K562 (cell line): Measurements from ENCODE around the gene HHIPL1. TPM values are rescaled to one million over a fixed set of nuclear protein-coding genes. Genes with fewer than 3 reads are reported as not detected.

Experiments used
- ATAC-seq: fragments of 200-7000 bp; cut with Tn5 transposase; 3 replicates; pipeline ENCODE4 v1.9.1; 2020; ENCODE audit warnings: moderate library complexity
- BruUV-seq: library from RNA; stranded (reverse); fragments of 400-500 nt; replicated peaks from 2 replicates; lab custom pipeline; 2021; lab: Mats Ljungman, UMichigan
- CTCF ChIA-PET: fragments of 300-600 bp; formaldehyde crosslinking; extraction: SDS; loops from one replicate; lab custom pipeline; 2021; ENCODE audit warnings: low intra/inter-chr PET ratio; lab: Yijun Ruan, JAX
- POLR2A ChIA-PET: fragments of 300-600, 350-650 bp; sonication (Branson Sonifier 250); formaldehyde crosslinking; extraction: SDS; loops from one replicate; lab custom pipeline; 2021; ENCODE audit warnings: antibody characterized with exemption, inconsistent platforms; lab: Yijun Ruan, JAX
- DNase-seq, 4 experiments: peaks; one replicate each; pipeline versions ENCODE4 v3.0.0 to v3.0.0-alpha.2; 2011 to 2018; ENCODE audit warnings: low spot score in 3 of 4, mixed read lengths in 3 of 4; ENCODE audit errors: extremely low read depth in 1 of 4
- FAIRE-seq: peaks from 2 replicates; lab custom pipeline; 2011; peaks lifted over from hg19 to GRCh38; lab: Jason Lieb, UNC
- H2AFZ ChIP-seq: 2 replicates; pipeline ENCODE4 v1.6.0; 2011; ENCODE audit warnings: low read depth, low read length, control low read depth, inconsistent platforms
- H3K27ac ChIP-seq: fragments of 200-600 bp; 3 replicates; pipeline ENCODE4 v1.8.0; 2011; ENCODE audit warnings: low read depth, mild to moderate bottlenecking, control low read depth, inconsistent platforms, low read length, moderate library complexity, mixed read lengths; ENCODE audit errors: extremely low read depth
- H3K27me3 ChIP-seq, 2 experiments: fragments of 300-600 bp in 1 of 2; 2 replicates in 1 of 2; 3 replicates in 1 of 2; pipeline versions ENCODE4 v1.6.0 to v1.8.0; 2011; ENCODE audit warnings: inconsistent platforms in 2 of 2, low read length in 2 of 2, mild to moderate bottlenecking in 1 of 2, mixed read lengths in 1 of 2, moderate library complexity in 1 of 2; ENCODE audit not compliant: control insufficient read depth in 2 of 2, insufficient read depth in 2 of 2
- H3K36me3 ChIP-seq: fragments of 300-600 bp; 3 replicates; pipeline ENCODE4 v1.8.0; 2011; ENCODE audit warnings: mild to moderate bottlenecking, low read length, inconsistent platforms; ENCODE audit not compliant: control insufficient read depth, insufficient read depth
- H3K4me1 ChIP-seq, 2 experiments: fragments of 200-600 bp in 1 of 2; replicated peaks in 1 of 2; 2 replicates in 1 of 2; 3 replicates in 1 of 2; pipeline versions ENCODE4 v1.5.1 to v1.8.0; 2011; ENCODE audit warnings: inconsistent platforms in 2 of 2, low read length in 2 of 2, mild to moderate bottlenecking in 1 of 2, mixed read lengths in 1 of 2, moderate library complexity in 1 of 2; ENCODE audit not compliant: control insufficient read depth in 2 of 2, insufficient read depth in 2 of 2
- H3K4me2 ChIP-seq: 2 replicates; pipeline ENCODE4 v1.6.1; 2011; ENCODE audit warnings: low read length, control low read depth, inconsistent platforms, mixed read lengths; ENCODE audit not compliant: insufficient read depth
- H3K4me3 ChIP-seq: fragments of 200-600 bp; sonication (generic), shearing (Covaris generic); 2 replicates; pipeline ENCODE4 v1.5.1; 2016; ENCODE audit warnings: control low read depth, inconsistent platforms
- H3K79me2 ChIP-seq: fragments of 200-600 bp; 3 replicates; pipeline ENCODE4 v1.8.0; 2011; ENCODE audit warnings: low read length, inconsistent platforms; ENCODE audit not compliant: control insufficient read depth, insufficient read depth
- H3K9ac ChIP-seq, 2 experiments: 2 replicates each; pipeline versions ENCODE4 v1.6.0 to v1.6.1; 2011; ENCODE audit warnings: low read depth in 2 of 2, low read length in 2 of 2, control low read depth in 1 of 2, inconsistent platforms in 1 of 2, mild to moderate bottlenecking in 1 of 2, mixed read lengths in 1 of 2; ENCODE audit not compliant: insufficient read depth in 1 of 2
- H3K9me1 ChIP-seq: one replicate; pipeline ENCODE4 v1.6.0; 2011; ENCODE audit warnings: inconsistent platforms, mild to moderate bottlenecking, low read length, moderate library complexity; ENCODE audit not compliant: control insufficient read depth, insufficient read depth
- H3K9me3 ChIP-seq: replicated peaks from 2 replicates; pipeline ENCODE4 v1.5.1; 2011; ENCODE audit warnings: low read depth, low read length, inconsistent platforms; ENCODE audit not compliant: control insufficient read depth, insufficient read depth
- H4K20me1 ChIP-seq: replicated peaks from 2 replicates; pipeline ENCODE4 v1.6.1; 2011; ENCODE audit warnings: low read length, inconsistent platforms, mixed read lengths; ENCODE audit not compliant: control insufficient read depth, insufficient read depth
- BRCA1 ChIP-seq, 2 experiments: fragments of 450-650 bp in 1 of 2; sonication (generic) in 1 of 2; formaldehyde crosslinking in 1 of 2; IDR thresholded peaks; 2 replicates each; pipeline versions ENCODE4 v1.5.0 to v1.6.1; 2017 to 2020; ENCODE audit warnings: mild to moderate bottlenecking in 1 of 2, missing genetic modification reagents in 1 of 2
- CTBP1 ChIP-seq: fragments of 450-650 bp; IDR thresholded peaks from 2 replicates; pipeline ENCODE4 v1.6.1; 2016; ENCODE audit warnings: borderline replicate concordance
- DACH1 ChIP-seq: fragments of 450-650 bp; IDR thresholded peaks from 2 replicates; pipeline ENCODE4 v1.6.1; 2018; ENCODE audit not compliant: partially characterized antibody
- EGR1 ChIP-seq: fragments of 450-650 bp; conservative IDR thresholded peaks from 2 replicates; pipeline ENCODE4 v1.6.1; 2017; ENCODE audit warnings: mild to moderate bottlenecking
- NFRKB ChIP-seq: fragments of 450-650 bp; IDR thresholded peaks from 2 replicates; pipeline ENCODE4 v1.6.1; 2016; ENCODE audit warnings: low read depth
- TRIM28 ChIP-seq: fragments of 450-650 bp; IDR thresholded peaks from 2 replicates; pipeline ENCODE4 v1.6.1; 2017
- ZC3H11A ChIP-seq: IDR thresholded peaks from 2 replicates; pipeline ENCODE4 v1.6.1; 2012; ENCODE audit warnings: low read depth, low read length, improper control_type of control experiment
- ZFP36 ChIP-seq: fragments of 150-350 bp; IDR thresholded peaks from 2 replicates; pipeline ENCODE4 v1.6.1; 2018; ENCODE audit warnings: low read length, low read depth; ENCODE audit not compliant: partially characterized antibody
- ZFX ChIP-seq: sonication (generic); formaldehyde crosslinking; IDR thresholded peaks from 2 replicates; pipeline ENCODE4 v1.8.0; 2022; ENCODE audit warnings: mild to moderate bottlenecking, missing genetic modification reagents, moderate library complexity
- ZNF124 ChIP-seq: sonication (generic); formaldehyde crosslinking; IDR thresholded peaks from 2 replicates; pipeline ENCODE4 v1.8.1; 2022; ENCODE audit warnings: missing genetic modification reagents
- WGBS: fragments of 100-300 bp; shearing (Covaris generic); methylation state at CpG from one replicate; pipeline ENCODE4 v1.1.6; 2016; ENCODE audit warnings: low coverage, mixed read lengths; ENCODE audit not compliant: insufficient coverage; ENCODE audit errors: missing lambda C conversion rate; 5-methylcytosine and 5-hydroxymethylcytosine counted together
- in situ Hi-C: fragments of 300-500 bp; cut with MboI; formaldehyde crosslinking; loops from 4 replicates; pipeline ENCODE4 v1.15.0; 2018; ENCODE audit warnings: inconsistent platforms, mixed read lengths
- intact Hi-C: fragments of 100-400 bp; cut with micrococcal nuclease; formaldehyde crosslinking; loops from 2 replicates; pipeline ENCODE4 v1.14.2; 2022
- polyA plus RNA-seq, 8 experiments: library from polyadenylated mRNA; depleted of rRNA in 4 of 8; stranded (reverse) in 5 of 8; unstranded in 3 of 8; fragments of >200 nt; fragmentation: Nextera tagmentation in 2 of 8; fragmentation: Illumina TruSeq in 1 of 8; extraction: Ambion mirVana in 2 of 8; extraction: Trizol in 1 of 8; gene quantifications; 2 replicates each; pipeline versions ENCODE4 v1.2.1 to v1.2.3, GENCODE V29; 2011 to 2014; ENCODE audit warnings: inconsistent platforms in 1 of 8, missing spikeins in 1 of 8
- total RNA-seq, 7 experiments: library from RNA; depleted of rRNA in 6 of 7; stranded (reverse); fragments of >200 nt in 6 of 7; fragmentation: Illumina TruSeq in 2 of 7; extraction: Trizol in 2 of 7; gene quantifications; 2 replicates each; pipeline versions ENCODE4 v1.2.1 to v1.2.3, GENCODE V29; 2011 to 2021; ENCODE audit warnings: low replicate concordance in 1 of 7
- TF ChIP-seq, protein P1 (sequence below): fragments of 450-650 bp; conservative IDR thresholded peaks from 2 replicates; pipeline ENCODE4 v1.6.1; 2016; ENCODE audit warnings: missing genetic modification characterization, low read depth, mild to moderate bottlenecking, missing compliant biosample characterization, moderate library complexity
- TF ChIP-seq, protein P2 (sequence below): conservative IDR thresholded peaks from 2 replicates; pipeline ENCODE4 v1.6.1; 2011; ENCODE audit warnings: low read depth, mild to moderate bottlenecking, low read length; ENCODE audit not compliant: control insufficient read depth
- TF ChIP-seq, protein P3 (sequence below): fragments of 250-450 bp; sonication (Bioruptor Pico); IDR thresholded peaks from 2 replicates; pipeline ENCODE4 v1.8.0; 2021; ENCODE audit warnings: moderate library complexity, mild to moderate bottlenecking, inconsistent platforms
- TF ChIP-seq, protein P4 (sequence below): fragments of 250-450 bp; sonication (Bioruptor Pico); IDR thresholded peaks from 2 replicates; pipeline ENCODE4 v1.6.1; 2021; ENCODE audit warnings: mild to moderate bottlenecking
- TF ChIP-seq, protein P5 (sequence below): fragments of 250-450 bp; sonication (Bioruptor Pico); IDR thresholded peaks from 2 replicates; pipeline ENCODE4 v1.5.0; 2021
- TF ChIP-seq, protein P6 (sequence below), 2 experiments: IDR thresholded peaks; 2 replicates each; pipeline ENCODE4 v1.6.1; 2012; ENCODE audit warnings: improper control_type of control experiment in 2 of 2, low read depth in 2 of 2, low read length in 2 of 2, borderline replicate concordance in 1 of 2

Gene HHIPL1
- total and polyA plus RNA-seq, 9 of the 15 experiments (the other 6 are each of a cell fraction or from before 2014, with no cell fraction given), result not detected

DNA sequence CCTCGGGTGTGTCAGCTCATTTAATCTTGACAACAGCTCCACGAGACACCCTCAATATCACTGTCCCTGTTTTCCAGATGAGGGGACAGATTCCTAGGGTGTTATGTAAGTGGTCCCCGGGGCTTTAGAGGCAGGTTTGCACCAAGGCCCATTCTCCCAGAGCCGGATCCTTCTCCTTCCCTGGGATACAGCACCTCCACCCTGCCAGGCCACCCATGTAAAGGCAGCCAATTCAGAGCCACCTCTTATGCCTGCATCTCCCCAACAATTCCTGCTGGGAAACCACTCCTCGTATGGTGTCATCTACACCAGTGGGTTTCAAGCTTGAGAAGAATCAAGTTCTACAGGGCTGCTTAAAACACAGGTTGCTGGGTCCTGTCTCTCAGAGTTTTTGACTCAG lies 35.1 kb downstream of the HHIPL1 start:
- H3K27ac ChIP-seq, result no peak overlapping the region
- 0% methylated on average over 5 of the region's 5 CpGs for WGBS
- FAIRE-seq (no peak), ATAC-seq (no peak), DNase-seq (no peak)
- H3K36me3 ChIP-seq, result no peaks in the 10 kb centered on the region
- CTCF ChIA-PET, result no interaction called here
- H2AFZ ChIP-seq, result no peak overlapping the region
- no peaks in the 10 kb centered on the region for H3K9me1 ChIP-seq
- no peak overlapping the region for H3K9ac ChIP-seq
- H3K4me1 ChIP-seq, result peaks cover 0 to 19% of the 10 kb centered on the region in 2 experiments; a peak in 2 of 5 replicates
- no peaks in the 10 kb centered on the region; the same call in 1 of the 2 replicates for H3K9me3 ChIP-seq
- H3K79me2 ChIP-seq, result no peaks in the 10 kb centered on the region; the same call in 2 of the 3 replicates
- H3K27me3 ChIP-seq, result peaks cover 0 to 25% of the 10 kb centered on the region in 2 experiments; a peak in 2 of 5 replicates
- intact Hi-C loops (no loop called here), in situ Hi-C loops (no loop called here)
- no peaks in the 10 kb centered on the region for H4K20me1 ChIP-seq
- no peak overlapping the region for H3K4me2 ChIP-seq
- H3K4me3 ChIP-seq, result no peak overlapping the region
- POLR2A ChIA-PET, result no interaction called here
- no TSS peak for BruUV-seq
- TF ChIP-seq, protein P1, sequence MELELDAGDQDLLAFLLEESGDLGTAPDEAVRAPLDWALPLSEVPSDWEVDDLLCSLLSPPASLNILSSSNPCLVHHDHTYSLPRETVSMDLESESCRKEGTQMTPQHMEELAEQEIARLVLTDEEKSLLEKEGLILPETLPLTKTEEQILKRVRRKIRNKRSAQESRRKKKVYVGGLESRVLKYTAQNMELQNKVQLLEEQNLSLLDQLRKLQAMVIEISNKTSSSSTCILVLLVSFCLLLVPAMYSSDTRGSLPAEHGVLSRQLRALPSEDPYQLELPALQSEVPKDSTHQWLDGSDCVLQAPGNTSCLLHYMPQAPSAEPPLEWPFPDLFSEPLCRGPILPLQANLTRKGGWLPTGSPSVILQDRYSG (tag), result no peak
- no peak for TF ChIP-seq EGR1
- no peak for TF ChIP-seq DACH1
- TF ChIP-seq BRCA1 (IDR thresholded peaks at IDR 0.05), result no peak
- TF ChIP-seq BRCA1 (CRISPR knock-in tag; IDR thresholded peaks at IDR 0.05), result no peak
- TF ChIP-seq ZNF124 (CRISPR knock-in tag), result no peak
- no peak for TF ChIP-seq TRIM28
- no peak for TF ChIP-seq CTBP1
- TF ChIP-seq ZC3H11A, result no peak
- no peak for TF ChIP-seq ZFP36
- TF ChIP-seq NFRKB, result no peak
- TF ChIP-seq, protein P2, sequence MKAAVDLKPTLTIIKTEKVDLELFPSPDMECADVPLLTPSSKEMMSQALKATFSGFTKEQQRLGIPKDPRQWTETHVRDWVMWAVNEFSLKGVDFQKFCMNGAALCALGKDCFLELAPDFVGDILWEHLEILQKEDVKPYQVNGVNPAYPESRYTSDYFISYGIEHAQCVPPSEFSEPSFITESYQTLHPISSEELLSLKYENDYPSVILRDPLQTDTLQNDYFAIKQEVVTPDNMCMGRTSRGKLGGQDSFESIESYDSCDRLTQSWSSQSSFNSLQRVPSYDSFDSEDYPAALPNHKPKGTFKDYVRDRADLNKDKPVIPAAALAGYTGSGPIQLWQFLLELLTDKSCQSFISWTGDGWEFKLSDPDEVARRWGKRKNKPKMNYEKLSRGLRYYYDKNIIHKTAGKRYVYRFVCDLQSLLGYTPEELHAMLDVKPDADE, result no peak
- TF ChIP-seq, protein P3, sequence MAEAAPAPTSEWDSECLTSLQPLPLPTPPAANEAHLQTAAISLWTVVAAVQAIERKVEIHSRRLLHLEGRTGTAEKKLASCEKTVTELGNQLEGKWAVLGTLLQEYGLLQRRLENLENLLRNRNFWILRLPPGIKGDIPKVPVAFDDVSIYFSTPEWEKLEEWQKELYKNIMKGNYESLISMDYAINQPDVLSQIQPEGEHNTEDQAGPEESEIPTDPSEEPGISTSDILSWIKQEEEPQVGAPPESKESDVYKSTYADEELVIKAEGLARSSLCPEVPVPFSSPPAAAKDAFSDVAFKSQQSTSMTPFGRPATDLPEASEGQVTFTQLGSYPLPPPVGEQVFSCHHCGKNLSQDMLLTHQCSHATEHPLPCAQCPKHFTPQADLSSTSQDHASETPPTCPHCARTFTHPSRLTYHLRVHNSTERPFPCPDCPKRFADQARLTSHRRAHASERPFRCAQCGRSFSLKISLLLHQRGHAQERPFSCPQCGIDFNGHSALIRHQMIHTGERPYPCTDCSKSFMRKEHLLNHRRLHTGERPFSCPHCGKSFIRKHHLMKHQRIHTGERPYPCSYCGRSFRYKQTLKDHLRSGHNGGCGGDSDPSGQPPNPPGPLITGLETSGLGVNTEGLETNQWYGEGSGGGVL, result no peak
- TF ChIP-seq, protein P4, sequence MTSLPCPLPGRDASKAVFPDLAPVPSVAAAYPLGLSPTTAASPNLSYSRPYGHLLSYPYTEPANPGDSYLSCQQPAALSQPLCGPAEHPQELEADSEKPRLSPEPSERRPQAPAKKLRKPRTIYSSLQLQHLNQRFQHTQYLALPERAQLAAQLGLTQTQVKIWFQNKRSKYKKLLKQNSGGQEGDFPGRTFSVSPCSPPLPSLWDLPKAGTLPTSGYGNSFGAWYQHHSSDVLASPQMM (CRISPR knock-in tag), result no peak
- no peak for TF ChIP-seq ZFX
- TF ChIP-seq, protein P5, sequence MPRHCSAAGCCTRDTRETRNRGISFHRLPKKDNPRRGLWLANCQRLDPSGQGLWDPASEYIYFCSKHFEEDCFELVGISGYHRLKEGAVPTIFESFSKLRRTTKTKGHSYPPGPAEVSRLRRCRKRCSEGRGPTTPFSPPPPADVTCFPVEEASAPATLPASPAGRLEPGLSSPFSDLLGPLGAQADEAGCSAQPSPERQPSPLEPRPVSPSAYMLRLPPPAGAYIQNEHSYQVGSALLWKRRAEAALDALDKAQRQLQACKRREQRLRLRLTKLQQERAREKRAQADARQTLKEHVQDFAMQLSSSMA (CRISPR knock-in tag), result no peak
- TF ChIP-seq, protein P6, sequence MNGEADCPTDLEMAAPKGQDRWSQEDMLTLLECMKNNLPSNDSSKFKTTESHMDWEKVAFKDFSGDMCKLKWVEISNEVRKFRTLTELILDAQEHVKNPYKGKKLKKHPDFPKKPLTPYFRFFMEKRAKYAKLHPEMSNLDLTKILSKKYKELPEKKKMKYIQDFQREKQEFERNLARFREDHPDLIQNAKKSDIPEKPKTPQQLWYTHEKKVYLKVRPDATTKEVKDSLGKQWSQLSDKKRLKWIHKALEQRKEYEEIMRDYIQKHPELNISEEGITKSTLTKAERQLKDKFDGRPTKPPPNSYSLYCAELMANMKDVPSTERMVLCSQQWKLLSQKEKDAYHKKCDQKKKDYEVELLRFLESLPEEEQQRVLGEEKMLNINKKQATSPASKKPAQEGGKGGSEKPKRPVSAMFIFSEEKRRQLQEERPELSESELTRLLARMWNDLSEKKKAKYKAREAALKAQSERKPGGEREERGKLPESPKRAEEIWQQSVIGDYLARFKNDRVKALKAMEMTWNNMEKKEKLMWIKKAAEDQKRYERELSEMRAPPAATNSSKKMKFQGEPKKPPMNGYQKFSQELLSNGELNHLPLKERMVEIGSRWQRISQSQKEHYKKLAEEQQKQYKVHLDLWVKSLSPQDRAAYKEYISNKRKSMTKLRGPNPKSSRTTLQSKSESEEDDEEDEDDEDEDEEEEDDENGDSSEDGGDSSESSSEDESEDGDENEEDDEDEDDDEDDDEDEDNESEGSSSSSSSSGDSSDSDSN (IDR thresholded peaks at IDR 0.05; ENCODE audit: borderline replicate concordance in 1 of 2, low read depth in 2 of 2, low read length in 2 of 2), result no peak
